SK-N-SH treated with all-trans-retinoic acid at 6 μM for 48 hours (cell line): Measurements from ENCODE around the gene SLC19A1.
"Not testable (repeated sequence)": the region's sequence is repeated elsewhere in the genome, so short reads cannot be mapped to it uniquely, and the experiment has no call there.

ENCODE experiments used
- ATAC-seq: fragments of 200-7000 bp; cut with Tn5 transposase; 3 replicates; pipeline ENCODE4 v1.9.1; 2020; ENCODE audit warnings: mild to moderate bottlenecking, moderate library complexity
- ARNTL ChIP-seq: fragments of 450-650 bp; formaldehyde crosslinking; IDR thresholded peaks from 2 replicates; pipeline ENCODE4 v1.5.0; 2020; ENCODE audit warnings: low read depth, mild to moderate bottlenecking, moderate library complexity, borderline replicate concordance
- BACH2 ChIP-seq: fragments of 250-450 bp; sonication (Bioruptor Pico); IDR thresholded peaks from 2 replicates; pipeline ENCODE4 v1.9.0; 2021; ENCODE audit warnings: mild to moderate bottlenecking, borderline replicate concordance
- CREB5 ChIP-seq: fragments of 250-450 bp; sonication (Bioruptor Pico); IDR thresholded peaks from 2 replicates; pipeline ENCODE4 v1.5.1; 2020; ENCODE audit warnings: low read depth, mild to moderate bottlenecking, moderate library complexity
- CSRNP3 ChIP-seq: fragments of 250-450 bp; sonication (Bioruptor Pico); IDR thresholded peaks from 2 replicates; pipeline ENCODE4 v1.5.1; 2021; ENCODE audit warnings: mild to moderate bottlenecking, moderate library complexity
- ESRRG ChIP-seq: fragments of 250-450 bp; sonication (Bioruptor Pico); IDR thresholded peaks from 2 replicates; pipeline ENCODE4 v1.6.1; 2021; ENCODE audit warnings: mild to moderate bottlenecking
- GLIS3 ChIP-seq: fragments of 250-450 bp; sonication (Bioruptor Pico); IDR thresholded peaks from 2 replicates; pipeline ENCODE4 v1.5.0; 2020; ENCODE audit warnings: mild to moderate bottlenecking, moderate library complexity
- ISL1 ChIP-seq: fragments of 250-450 bp; sonication (Bioruptor Pico); IDR thresholded peaks from 2 replicates; pipeline ENCODE4 v2.1.2; 2022; ENCODE audit warnings: mild to moderate bottlenecking, moderate library complexity
- OSR1 ChIP-seq: fragments of 250-450 bp; sonication (Bioruptor Pico); IDR thresholded peaks from 2 replicates; pipeline ENCODE4 v1.8.0; 2022; ENCODE audit warnings: moderate library complexity, mild to moderate bottlenecking, inconsistent platforms
- PATZ1 ChIP-seq: fragments of 250-450 bp; sonication (Bioruptor Pico); IDR thresholded peaks from 2 replicates; pipeline ENCODE4 v1.8.0; 2020; ENCODE audit warnings: mild to moderate bottlenecking, moderate library complexity, borderline replicate concordance
- POU6F1 ChIP-seq: fragments of 250-450 bp; sonication (Bioruptor Pico); IDR thresholded peaks from 2 replicates; pipeline ENCODE4 v1.8.0; 2021; ENCODE audit warnings: low read depth, mild to moderate bottlenecking, moderate library complexity, borderline replicate concordance
- PPARA ChIP-seq: fragments of 250-450 bp; sonication (Bioruptor Pico); IDR thresholded peaks from 2 replicates; pipeline ENCODE4 v1.5.0; 2020; ENCODE audit warnings: mild to moderate bottlenecking, borderline replicate concordance
- RARB ChIP-seq: fragments of 250-450 bp; sonication (Bioruptor Pico); IDR thresholded peaks from 2 replicates; pipeline ENCODE4 v1.8.0; 2021; ENCODE audit warnings: mild to moderate bottlenecking, moderate library complexity
- TCF4 ChIP-seq: fragments of 250-450 bp; sonication (Bioruptor Pico); IDR thresholded peaks from 2 replicates; pipeline ENCODE4 v1.8.0; 2021; ENCODE audit warnings: mild to moderate bottlenecking, moderate library complexity, borderline replicate concordance
- TOX ChIP-seq: fragments of 250-450 bp; sonication (Bioruptor Pico); IDR thresholded peaks from 2 replicates; pipeline ENCODE4 v1.8.0; 2021; ENCODE audit warnings: mild to moderate bottlenecking, moderate library complexity, borderline replicate concordance
- TSHZ2 ChIP-seq: fragments of 250-450 bp; sonication (Bioruptor Pico); IDR thresholded peaks from 2 replicates; pipeline ENCODE4 v1.5.0; 2020; ENCODE audit warnings: mild to moderate bottlenecking, moderate library complexity
- ZC3H10 ChIP-seq: fragments of 250-450 bp; sonication (Bioruptor Pico); IDR thresholded peaks from 2 replicates; pipeline ENCODE4 v1.5.1; 2021; ENCODE audit warnings: mild to moderate bottlenecking, moderate library complexity
- ZFP3 ChIP-seq: fragments of 250-450 bp; sonication (Bioruptor Pico); IDR thresholded peaks from 2 replicates; pipeline ENCODE4 v1.5.0; 2020; ENCODE audit warnings: mild to moderate bottlenecking, moderate library complexity
- ZFP30 ChIP-seq: fragments of 450-650 bp; formaldehyde crosslinking; IDR thresholded peaks from 2 replicates; pipeline ENCODE4 v1.5.0; 2022; ENCODE audit warnings: mild to moderate bottlenecking, moderate library complexity
- ZNF565 ChIP-seq: fragments of 450-650 bp; formaldehyde crosslinking; conservative IDR thresholded peaks from 2 replicates; pipeline ENCODE4 v1.5.0; 2020; ENCODE audit warnings: low read depth, mild to moderate bottlenecking, moderate library complexity
- ZNF70 ChIP-seq: fragments of 450-650 bp; formaldehyde crosslinking; IDR thresholded peaks from 2 replicates; pipeline ENCODE4 v1.5.0; 2020; ENCODE audit warnings: mild to moderate bottlenecking, moderate library complexity

SLC19A1 gene

GRCh38 chr21:45529785-45530422 lies 12.3 kb downstream of the SLC19A1 start:
- TF ChIP-seq CREB5 (CRISPR knock-in tag) = no peak
- no peak for TF ChIP-seq OSR1
- TF ChIP-seq RARB (CRISPR knock-in tag) = no peak
- no peak for ATAC-seq

- no peak for ATAC-seq
- TF ChIP-seq ARNTL (CRISPR knock-in tag) = no peak
- TF ChIP-seq BACH2 = no peak
- no peak for TF ChIP-seq TOX
- no peak for TF ChIP-seq ISL1
- TF ChIP-seq TCF4 (CRISPR knock-in tag) = no peak
- TF ChIP-seq POU6F1 = no peak
- TF ChIP-seq ZNF565 = no peak
- TF ChIP-seq ZC3H10 (CRISPR knock-in tag) = no peak
- no peak for TF ChIP-seq PPARA (CRISPR knock-in tag)
- no peak for TF ChIP-seq CSRNP3 (CRISPR knock-in tag)
- TF ChIP-seq ZNF70 = no peak
- TF ChIP-seq ZFP30 (CRISPR knock-in tag) = no peak
- no peak for TF ChIP-seq ESRRG (CRISPR knock-in tag)
- TF ChIP-seq TSHZ2 (CRISPR knock-in tag) = no peak
- no peak for TF ChIP-seq ZFP3
- TF ChIP-seq OSR1 = no peak
Observed at GRCh38 chr21:45528981-45529784, 13.1 kb downstream of the SLC19A1 start.

- TF ChIP-seq PATZ1 (no peak), POU6F1 (no peak), ESRRG (CRISPR knock-in tag) (no peak), GLIS3 (CRISPR knock-in tag) (no peak), ZNF70 (no peak), CREB5 (CRISPR knock-in tag) (no peak)
Observed at GRCh38 chr21:45528028-45528705, 14.1 kb downstream of the SLC19A1 start.

GRCh38 chr21:45527151-45527999 lies 14.9 kb downstream of the SLC19A1 start:
- ATAC-seq = not testable (repeated sequence)

More at GRCh38 chr21:45528028-45528705, 14.1 kb downstream of the SLC19A1 start:
- ATAC-seq = no peak
